ENCODE data around the gene PLEKHA8.
A peak's percentile ranks its signal among the peaks of the same experiment; 100 is the strongest.

Gene PLEKHA8

GRCh38 chr7:30003098-30003497, 25.1 kb upstream of the PLEKHA8 start:
- TF ChIP-seq GATA3 (IDR thresholded peaks at IDR 0.05; ENCODE audit: low read depth, low read length), result no peak
- no peak for TF ChIP-seq GATA2 (IDR thresholded peaks at IDR 0.05; ENCODE audit: low read depth, low read length)

GRCh38 chr7:30005464-30005863, 22.7 kb upstream of the PLEKHA8 start:
- TF ChIP-seq GATA3 (IDR thresholded peaks at IDR 0.05; ENCODE audit: low read depth, low read length), result no peak
- TF ChIP-seq GATA2 (IDR thresholded peaks at IDR 0.05; ENCODE audit: low read depth, low read length), result no peak

GRCh38 chr7:30010021-30010420, 18.2 kb upstream of the PLEKHA8 start:
- TF ChIP-seq GATA3 (IDR thresholded peaks at IDR 0.05; ENCODE audit: low read depth, low read length) (no peak), GATA2 (IDR thresholded peaks at IDR 0.05; ENCODE audit: low read depth, low read length) (no peak)

- no peak for TF ChIP-seq GATA3 (IDR thresholded peaks at IDR 0.05; ENCODE audit: low read depth, low read length)
- no peak for TF ChIP-seq GATA2 (IDR thresholded peaks at IDR 0.05; ENCODE audit: low read depth, low read length)
Observed at GRCh38 chr7:30012757-30013156, 15.5 kb upstream of the PLEKHA8 start.

GRCh38 chr7:30018451-30018850, 9.8 kb upstream of the PLEKHA8 start:
- TF ChIP-seq GATA2 (IDR thresholded peaks at IDR 0.05; ENCODE audit: low read depth, low read length) (no peak), GATA3 (IDR thresholded peaks at IDR 0.05; ENCODE audit: low read depth, low read length) (no peak)

- no peak for TF ChIP-seq GATA3 (IDR thresholded peaks at IDR 0.05; ENCODE audit: low read depth, low read length)
- no peak for TF ChIP-seq GATA2 (IDR thresholded peaks at IDR 0.05; ENCODE audit: low read depth, low read length)
Observed at GRCh38 chr7:30019387-30019786, 8.8 kb upstream of the PLEKHA8 start.

GRCh38 chr7:30019960-30020359, 8.3 kb upstream of the PLEKHA8 start:
- TF ChIP-seq GATA3 (IDR thresholded peaks at IDR 0.05; ENCODE audit: low read depth, low read length) (no peak), GATA2 (IDR thresholded peaks at IDR 0.05; ENCODE audit: low read depth, low read length) (no peak)

- TF ChIP-seq GATA2 (IDR thresholded peaks at IDR 0.05; ENCODE audit: low read depth, low read length) (no peak), GATA3 (IDR thresholded peaks at IDR 0.05; ENCODE audit: low read depth, low read length) (no peak)
Observed at GRCh38 chr7:30020535-30020934, 7.7 kb upstream of the PLEKHA8 start.

- no peak for TF ChIP-seq GATA3 (IDR thresholded peaks at IDR 0.05; ENCODE audit: low read depth, low read length)
- TF ChIP-seq GATA2 (IDR thresholded peaks at IDR 0.05; ENCODE audit: low read depth, low read length), result no peak
Observed at GRCh38 chr7:30022991-30023390, 5.2 kb upstream of the PLEKHA8 start.

- no peak for TF ChIP-seq GATA2 (IDR thresholded peaks at IDR 0.05; ENCODE audit: low read depth, low read length)
- no peak for TF ChIP-seq GATA3 (IDR thresholded peaks at IDR 0.05; ENCODE audit: low read depth, low read length)
Observed at GRCh38 chr7:30023524-30023923, 4.7 kb upstream of the PLEKHA8 start.

GRCh38 chr7:30026229-30027064, 1.8 kb upstream of the PLEKHA8 start, which contains the start of gene FKBP14:
Gene FKBP14 (minus strand): TSS chr7:30026702. CDS start chr7:30026508, 194 bp downstream.
- TF ChIP-seq GATA2 (IDR thresholded peaks at IDR 0.05; ENCODE audit: low read depth, low read length) (peak; percentile 32; the same call in 1 of the 2 replicates), GATA3 (IDR thresholded peaks at IDR 0.05; ENCODE audit: low read depth, low read length) (no peak)

GRCh38 chr7:30027065-30027456, 1.2 kb upstream of the PLEKHA8 start:
- TF ChIP-seq GATA2 (IDR thresholded peaks at IDR 0.05; ENCODE audit: low read depth, low read length) (no peak), GATA3 (IDR thresholded peaks at IDR 0.05; ENCODE audit: low read depth, low read length) (no peak)

GRCh38 chr7:30027740-30028215, 434 bp upstream of the PLEKHA8 start:
- no peak; the same call in 1 of the 2 replicates for TF ChIP-seq GATA2 (IDR thresholded peaks at IDR 0.05; ENCODE audit: low read depth, low read length)
- no peak for TF ChIP-seq GATA3 (IDR thresholded peaks at IDR 0.05; ENCODE audit: low read depth, low read length)

GRCh38 chr7:30028749-30029635, 780 bp downstream of the PLEKHA8 start:
- TF ChIP-seq GATA2 (IDR thresholded peaks at IDR 0.05; ENCODE audit: low read depth, low read length) (no peak), GATA3 (IDR thresholded peaks at IDR 0.05; ENCODE audit: low read depth, low read length) (no peak)
